ENCODE results near the gene DNAJC6.

DNAJC6 gene

GRCh38 chr1:65409816-65410326 lies 100.5 kb downstream of the DNAJC6 start:
- DNase-seq = no peak

- DNase-seq = peak; percentile 90
Measured at GRCh38 chr1:65412256-65412983, 103.1 kb downstream of the DNAJC6 start.

GRCh38 chr1:65412984-65413375 lies 103.6 kb downstream of the DNAJC6 start:
- no peak for DNase-seq

GRCh38 chr1:65414538-65414937 lies 105.2 kb downstream of the DNAJC6 start:
- no peak for DNase-seq

GRCh38 chr1:65416767-65417166 lies 107.4 kb downstream of the DNAJC6 start:
- DNase-seq = no peak

GRCh38 chr1:65417729-65418128 lies 108.4 kb downstream of the DNAJC6 start:
- no peak for DNase-seq

GRCh38 chr1:65418522-65419185 lies 109.3 kb downstream of the DNAJC6 start:
- no peak for DNase-seq

GRCh38 chr1:65419681-65420589 lies 110.6 kb downstream of the DNAJC6 start:
- peak; percentile 100 for DNase-seq

GRCh38 chr1:65420590-65421350 lies 111.4 kb downstream of the DNAJC6 start, which contains the start of the genes LEPR and LEPROT:
LEPR (plus strand) TSS chr1:65420668; CDS start chr1:65565566, 144,898 bp downstream.
LEPROT (plus strand) TSS chr1:65420668; CDS start chr1:65420725, 57 bp downstream.
- no peak for DNase-seq

GRCh38 chr1:65421351-65422025 lies 112.1 kb downstream of the DNAJC6 start:
- peak; percentile 84 for DNase-seq

GRCh38 chr1:65422241-65423203 lies 113.2 kb downstream of the DNAJC6 start:
- DNase-seq = peak; percentile 53

GRCh38 chr1:65423884-65424572 lies 114.7 kb downstream of the DNAJC6 start:
- DNase-seq = peak; percentile 51

- no peak for DNase-seq
Measured at GRCh38 chr1:65424573-65424889, 115.2 kb downstream of the DNAJC6 start.

GRCh38 chr1:65425006-65425405 lies 115.7 kb downstream of the DNAJC6 start:
- no peak for DNase-seq

- DNase-seq = no peak
Measured at GRCh38 chr1:65425697-65426096, 116.4 kb downstream of the DNAJC6 start.

GRCh38 chr1:65429078-65429477 lies 119.7 kb downstream of the DNAJC6 start:
- no peak for DNase-seq

- no peak for DNase-seq
Measured at GRCh38 chr1:65429806-65430205, 120.5 kb downstream of the DNAJC6 start.

GRCh38 chr1:65431111-65431705 lies 121.9 kb downstream of the DNAJC6 start:
- DNase-seq = peak; percentile 85

GRCh38 chr1:65432918-65433317 lies 123.6 kb downstream of the DNAJC6 start:
- no peak for DNase-seq

Measured in hematopoietic multipotent progenitor cell treated with erythropoietin and hydrocortisone succinate and interleukin-3 and kit ligand, for 4 days (in vitro differentiated cells).